Neural cell (in vitro differentiated cells): ENCODE results near the gene PPP1R3D.

ENCODE experiments used
- EP300 ChIP-seq: fragments of 450-650 bp; conservative IDR thresholded peaks from 2 replicates; pipeline ENCODE4 v1.6.1; 2014; ENCODE audit warnings: antibody characterized with exemption, mild to moderate bottlenecking, moderate library complexity; ENCODE audit not compliant: poor library complexity, severe bottlenecking
- EZH2 ChIP-seq: fragments of 200-600, 300-800 bp; shearing (Covaris generic), sonication (generic); IDR thresholded peaks from 2 replicates; pipeline ENCODE4 v1.6.1; 2014; ENCODE audit warnings: antibody characterized with exemption, low read length, borderline replicate concordance, mild to moderate bottlenecking; ENCODE audit not compliant: insufficient read depth, poor library complexity, severe bottlenecking
- MXI1 ChIP-seq: fragments of 450-650 bp; conservative IDR thresholded peaks from 2 replicates; pipeline ENCODE4 v1.6.1; 2014; ENCODE audit warnings: antibody characterized with exemption, mild to moderate bottlenecking; ENCODE audit not compliant: poor library complexity, severe bottlenecking
- POLR2AphosphoS5 ChIP-seq: IDR thresholded peaks from 2 replicates; pipeline ENCODE4 v1.6.1; 2012
- SMC3 ChIP-seq: fragments of 450-650 bp; conservative IDR thresholded peaks from 2 replicates; pipeline ENCODE4 v1.6.1; 2014; ENCODE audit warnings: antibody characterized with exemption, mild to moderate bottlenecking, moderate library complexity; ENCODE audit not compliant: poor library complexity
- TAF1 ChIP-seq: IDR thresholded peaks from 2 replicates; pipeline ENCODE4 v1.6.1; 2012; ENCODE audit warnings: low read depth
- TF ChIP-seq, protein P1 (sequence below): fragments of 450-650 bp; IDR thresholded peaks from 2 replicates; pipeline ENCODE4 v1.5.1; 2014; ENCODE audit warnings: antibody characterized with exemption, mild to moderate bottlenecking, moderate library complexity; ENCODE audit not compliant: poor library complexity, severe bottlenecking
- TF ChIP-seq, protein P2 (sequence below): IDR thresholded peaks from 2 replicates; pipeline ENCODE4 v1.6.1; 2012; ENCODE audit warnings: borderline replicate concordance

DNA sequence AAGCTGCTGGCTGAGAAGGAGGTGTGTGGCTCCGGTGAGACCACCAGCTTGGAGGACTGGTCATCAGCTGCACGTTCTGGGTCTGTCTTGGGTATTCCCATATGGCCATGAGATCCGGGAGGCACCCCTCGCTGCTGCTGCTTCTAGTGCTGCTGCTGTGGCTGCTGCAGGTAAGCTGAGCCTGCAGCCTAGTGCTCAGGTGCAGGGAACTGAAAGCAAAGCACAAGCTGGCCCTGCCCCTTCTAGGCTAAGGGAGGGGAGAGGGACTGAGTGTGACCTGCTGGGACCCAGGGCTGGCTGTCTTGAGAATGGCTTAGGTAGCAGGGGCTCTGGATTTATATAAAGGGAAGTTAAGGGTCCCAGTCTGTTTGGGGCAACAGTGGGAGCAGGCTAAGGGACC, 18.5 kb upstream of the PPP1R3D start:
- TF ChIP-seq POLR2AphosphoS5, result no peak
- TF ChIP-seq, protein P1, sequence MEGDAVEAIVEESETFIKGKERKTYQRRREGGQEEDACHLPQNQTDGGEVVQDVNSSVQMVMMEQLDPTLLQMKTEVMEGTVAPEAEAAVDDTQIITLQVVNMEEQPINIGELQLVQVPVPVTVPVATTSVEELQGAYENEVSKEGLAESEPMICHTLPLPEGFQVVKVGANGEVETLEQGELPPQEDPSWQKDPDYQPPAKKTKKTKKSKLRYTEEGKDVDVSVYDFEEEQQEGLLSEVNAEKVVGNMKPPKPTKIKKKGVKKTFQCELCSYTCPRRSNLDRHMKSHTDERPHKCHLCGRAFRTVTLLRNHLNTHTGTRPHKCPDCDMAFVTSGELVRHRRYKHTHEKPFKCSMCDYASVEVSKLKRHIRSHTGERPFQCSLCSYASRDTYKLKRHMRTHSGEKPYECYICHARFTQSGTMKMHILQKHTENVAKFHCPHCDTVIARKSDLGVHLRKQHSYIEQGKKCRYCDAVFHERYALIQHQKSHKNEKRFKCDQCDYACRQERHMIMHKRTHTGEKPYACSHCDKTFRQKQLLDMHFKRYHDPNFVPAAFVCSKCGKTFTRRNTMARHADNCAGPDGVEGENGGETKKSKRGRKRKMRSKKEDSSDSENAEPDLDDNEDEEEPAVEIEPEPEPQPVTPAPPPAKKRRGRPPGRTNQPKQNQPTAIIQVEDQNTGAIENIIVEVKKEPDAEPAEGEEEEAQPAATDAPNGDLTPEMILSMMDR, result no peak
- TF ChIP-seq EP300, result no peak
- no peak for TF ChIP-seq EZH2
- no peak for TF ChIP-seq MXI1
- TF ChIP-seq TAF1, result no peak
- TF ChIP-seq SMC3, result no peak
- TF ChIP-seq, protein P2, sequence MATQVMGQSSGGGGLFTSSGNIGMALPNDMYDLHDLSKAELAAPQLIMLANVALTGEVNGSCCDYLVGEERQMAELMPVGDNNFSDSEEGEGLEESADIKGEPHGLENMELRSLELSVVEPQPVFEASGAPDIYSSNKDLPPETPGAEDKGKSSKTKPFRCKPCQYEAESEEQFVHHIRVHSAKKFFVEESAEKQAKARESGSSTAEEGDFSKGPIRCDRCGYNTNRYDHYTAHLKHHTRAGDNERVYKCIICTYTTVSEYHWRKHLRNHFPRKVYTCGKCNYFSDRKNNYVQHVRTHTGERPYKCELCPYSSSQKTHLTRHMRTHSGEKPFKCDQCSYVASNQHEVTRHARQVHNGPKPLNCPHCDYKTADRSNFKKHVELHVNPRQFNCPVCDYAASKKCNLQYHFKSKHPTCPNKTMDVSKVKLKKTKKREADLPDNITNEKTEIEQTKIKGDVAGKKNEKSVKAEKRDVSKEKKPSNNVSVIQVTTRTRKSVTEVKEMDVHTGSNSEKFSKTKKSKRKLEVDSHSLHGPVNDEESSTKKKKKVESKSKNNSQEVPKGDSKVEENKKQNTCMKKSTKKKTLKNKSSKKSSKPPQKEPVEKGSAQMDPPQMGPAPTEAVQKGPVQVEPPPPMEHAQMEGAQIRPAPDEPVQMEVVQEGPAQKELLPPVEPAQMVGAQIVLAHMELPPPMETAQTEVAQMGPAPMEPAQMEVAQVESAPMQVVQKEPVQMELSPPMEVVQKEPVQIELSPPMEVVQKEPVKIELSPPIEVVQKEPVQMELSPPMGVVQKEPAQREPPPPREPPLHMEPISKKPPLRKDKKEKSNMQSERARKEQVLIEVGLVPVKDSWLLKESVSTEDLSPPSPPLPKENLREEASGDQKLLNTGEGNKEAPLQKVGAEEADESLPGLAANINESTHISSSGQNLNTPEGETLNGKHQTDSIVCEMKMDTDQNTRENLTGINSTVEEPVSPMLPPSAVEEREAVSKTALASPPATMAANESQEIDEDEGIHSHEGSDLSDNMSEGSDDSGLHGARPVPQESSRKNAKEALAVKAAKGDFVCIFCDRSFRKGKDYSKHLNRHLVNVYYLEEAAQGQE, result no peak
